Measurements from ENCODE around the gene NOD1. TPM values are rescaled to one million over a fixed set of nuclear protein-coding genes. Genes with fewer than 3 reads are reported as not detected.

NOD1 gene
- total RNA-seq, 1 experiment from 2014 or later: 8.1 TPM

DNA sequence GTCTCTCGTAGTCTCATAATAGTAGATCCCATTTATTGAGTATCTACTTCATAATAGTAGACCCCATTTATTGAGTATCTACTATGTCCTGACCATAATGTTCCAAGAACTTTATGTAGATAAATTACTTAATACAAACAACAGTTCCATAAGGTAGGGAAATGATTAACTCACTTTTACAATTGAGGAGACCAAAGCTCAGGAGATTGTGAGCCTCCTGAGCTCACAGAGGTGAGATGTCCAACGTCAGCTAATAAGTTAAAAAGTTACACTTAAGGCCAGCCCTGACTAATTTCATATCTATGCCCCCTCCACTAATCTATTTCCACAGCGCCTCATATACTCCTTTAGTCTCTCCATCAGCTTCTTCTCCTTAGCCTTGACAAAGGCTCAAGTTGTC, 43.6 kb upstream of the NOD1 start:
- DNase-seq (ENCODE audit: low read depth, low spot score) (no peak), ATAC-seq (no peak)
- ChIA-PET POLR2A (no interaction called here), CTCF (no interaction called here)
- intact Hi-C loops (cut with micrococcal nuclease; ENCODE audit: unreplicated experiment) (no loop called here), in situ Hi-C loops (cut with HindIII; ENCODE audit: low pct_unique_long_range_greater_than_20kb, low sequenced_read_pairs) (no loop called here)
- Histone ChIP-seq H3K4me1 (ENCODE audit: control insufficient read depth, insufficient read depth, low read length) (no peaks in the 10 kb centered on the region), H3K36me3 (ENCODE audit: control insufficient read depth, insufficient read depth, low read length) (no peaks in the 10 kb centered on the region), H3K9me3 (ENCODE audit: control insufficient read depth, insufficient read depth, low read depth, low read length) (no peaks in the 10 kb centered on the region), H3K27ac (ENCODE audit: low read length) (no peak overlapping the region), H3K4me3 (ENCODE audit: low read depth in 2 of 2, low read length in 2 of 2) (no peak overlapping the region), H3K27me3 (ENCODE audit: control insufficient read depth, insufficient read depth, low read length) (no peaks in the 10 kb centered on the region; the same call in 1 of the 2 replicates)
- BruUV-seq (replicated peaks): no TSS peak
- TF ChIP-seq POLR2AphosphoS5 (IDR thresholded peaks at IDR 0.05; ENCODE audit: low read depth, low read length) (no peak), TCF7L2 (IDR thresholded peaks at IDR 0.05; ENCODE audit: low read depth, low read length) (no peak), REST (IDR thresholded peaks at IDR 0.05; ENCODE audit: insufficient read depth in 1 of 2, low read depth in 2 of 2, low read length in 1 of 2) (no peak), SIN3A (IDR thresholded peaks at IDR 0.05; ENCODE audit: borderline replicate concordance, insufficient read depth, low read depth, low read length) (no peak)
- TF ChIP-seq, protein P1, sequence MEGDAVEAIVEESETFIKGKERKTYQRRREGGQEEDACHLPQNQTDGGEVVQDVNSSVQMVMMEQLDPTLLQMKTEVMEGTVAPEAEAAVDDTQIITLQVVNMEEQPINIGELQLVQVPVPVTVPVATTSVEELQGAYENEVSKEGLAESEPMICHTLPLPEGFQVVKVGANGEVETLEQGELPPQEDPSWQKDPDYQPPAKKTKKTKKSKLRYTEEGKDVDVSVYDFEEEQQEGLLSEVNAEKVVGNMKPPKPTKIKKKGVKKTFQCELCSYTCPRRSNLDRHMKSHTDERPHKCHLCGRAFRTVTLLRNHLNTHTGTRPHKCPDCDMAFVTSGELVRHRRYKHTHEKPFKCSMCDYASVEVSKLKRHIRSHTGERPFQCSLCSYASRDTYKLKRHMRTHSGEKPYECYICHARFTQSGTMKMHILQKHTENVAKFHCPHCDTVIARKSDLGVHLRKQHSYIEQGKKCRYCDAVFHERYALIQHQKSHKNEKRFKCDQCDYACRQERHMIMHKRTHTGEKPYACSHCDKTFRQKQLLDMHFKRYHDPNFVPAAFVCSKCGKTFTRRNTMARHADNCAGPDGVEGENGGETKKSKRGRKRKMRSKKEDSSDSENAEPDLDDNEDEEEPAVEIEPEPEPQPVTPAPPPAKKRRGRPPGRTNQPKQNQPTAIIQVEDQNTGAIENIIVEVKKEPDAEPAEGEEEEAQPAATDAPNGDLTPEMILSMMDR (IDR thresholded peaks at IDR 0.05): no peak

DNA sequence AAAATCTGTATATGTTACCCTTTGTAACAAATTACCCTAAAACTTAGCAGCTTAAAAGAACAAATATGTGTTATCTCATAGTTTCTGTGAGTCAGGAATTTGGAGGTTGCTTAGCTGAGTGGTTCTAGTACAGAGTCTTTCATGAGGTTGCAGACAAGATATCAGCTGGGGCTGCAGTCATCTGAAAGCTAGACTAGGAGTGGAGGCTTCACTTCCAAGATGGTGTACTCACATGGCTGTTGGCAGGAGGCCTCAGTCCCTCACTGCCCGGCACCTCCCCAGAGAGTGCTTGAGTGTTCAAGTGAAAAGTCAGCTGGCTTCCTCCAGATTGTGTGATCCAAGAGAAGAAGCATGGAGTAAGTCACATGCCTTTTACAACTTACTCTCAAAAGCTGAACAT, 42.9 kb upstream of the NOD1 start:
- H3K27me3 ChIP-seq (ENCODE audit: control insufficient read depth, insufficient read depth, low read length): no peaks in the 10 kb centered on the region; the same call in 1 of the 2 replicates
- no peak for ATAC-seq
- intact Hi-C loops (cut with micrococcal nuclease; ENCODE audit: unreplicated experiment) (no loop called here), in situ Hi-C loops (cut with HindIII; ENCODE audit: low pct_unique_long_range_greater_than_20kb, low sequenced_read_pairs) (no loop called here)
- no peaks in the 10 kb centered on the region for H3K4me1 ChIP-seq (ENCODE audit: control insufficient read depth, insufficient read depth, low read length)
- no peaks in the 10 kb centered on the region for H3K9me3 ChIP-seq (ENCODE audit: control insufficient read depth, insufficient read depth, low read depth, low read length)
- TF ChIP-seq POLR2AphosphoS5 (IDR thresholded peaks at IDR 0.05; ENCODE audit: low read depth, low read length) (no peak), SIN3A (IDR thresholded peaks at IDR 0.05; ENCODE audit: borderline replicate concordance, insufficient read depth, low read depth, low read length) (no peak), REST (IDR thresholded peaks at IDR 0.05; ENCODE audit: insufficient read depth in 1 of 2, low read depth in 2 of 2, low read length in 1 of 2) (no peak), TCF7L2 (IDR thresholded peaks at IDR 0.05; ENCODE audit: low read depth, low read length) (no peak)
- TF ChIP-seq, protein P1 (IDR thresholded peaks at IDR 0.05): no peak
- POLR2A ChIA-PET: no interaction called here
- H3K4me3 ChIP-seq (ENCODE audit: low read depth in 2 of 2, low read length in 2 of 2): no peak overlapping the region
- no peaks in the 10 kb centered on the region for H3K36me3 ChIP-seq (ENCODE audit: control insufficient read depth, insufficient read depth, low read length)
- CTCF ChIA-PET: no interaction called here
- BruUV-seq (replicated peaks): no TSS peak
- DNase-seq (ENCODE audit: low read depth, low spot score): no peak
- H3K27ac ChIP-seq (ENCODE audit: low read length): no peak overlapping the region
